DMS114 treated with DMSO at 0.1 percent for 48 hours (cell line): ENCODE data around the gene LAMA2.
"Not testable (repeated sequence)": the region's sequence is repeated elsewhere in the genome, so short reads cannot be mapped to it uniquely, and the experiment has no call there.

ENCODE experiments used
- DNase-seq: peaks from one replicate; lab custom pipeline; 2025; ENCODE audit not compliant: unreplicated experiment; lab: John Stamatoyannopoulos, UW

LAMA2 gene

DNA sequence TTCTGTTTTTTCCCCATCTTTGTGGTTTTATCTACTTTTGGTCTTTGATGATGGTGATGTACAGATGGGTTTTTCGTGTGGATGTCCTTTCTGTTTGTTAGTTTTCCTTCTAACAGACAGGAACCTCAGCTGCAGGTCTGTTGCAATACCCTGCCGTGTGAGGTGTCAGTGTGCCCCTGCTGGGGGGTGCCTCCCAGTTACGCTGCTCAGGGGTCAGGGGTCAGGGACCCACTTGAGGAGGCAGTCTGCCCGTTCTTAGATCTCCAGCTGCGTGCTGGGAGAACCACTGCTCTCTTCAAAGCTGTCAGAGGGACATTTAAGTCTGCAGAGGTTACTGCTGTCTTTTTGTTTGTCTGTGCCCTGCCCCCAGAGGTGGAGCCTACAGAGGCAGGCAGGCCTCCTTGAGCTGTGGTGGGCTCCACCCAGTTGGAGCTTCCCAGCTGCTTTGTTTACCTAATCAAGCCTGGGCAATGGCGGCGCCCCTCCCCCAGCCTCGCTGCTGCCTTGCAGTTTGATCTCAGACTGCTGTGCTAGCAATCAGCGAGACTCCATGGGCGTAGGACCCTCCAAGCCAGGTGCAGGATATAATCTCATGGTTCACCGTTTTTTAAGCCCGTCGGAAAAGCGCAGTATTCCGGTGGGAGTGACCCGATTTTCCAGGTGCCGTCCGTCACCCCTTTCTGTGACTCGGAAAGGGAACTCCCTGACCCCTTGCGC is 289.5 kb downstream of the LAMA2 start:
- DNase-seq = not testable (repeated sequence)

DNA sequence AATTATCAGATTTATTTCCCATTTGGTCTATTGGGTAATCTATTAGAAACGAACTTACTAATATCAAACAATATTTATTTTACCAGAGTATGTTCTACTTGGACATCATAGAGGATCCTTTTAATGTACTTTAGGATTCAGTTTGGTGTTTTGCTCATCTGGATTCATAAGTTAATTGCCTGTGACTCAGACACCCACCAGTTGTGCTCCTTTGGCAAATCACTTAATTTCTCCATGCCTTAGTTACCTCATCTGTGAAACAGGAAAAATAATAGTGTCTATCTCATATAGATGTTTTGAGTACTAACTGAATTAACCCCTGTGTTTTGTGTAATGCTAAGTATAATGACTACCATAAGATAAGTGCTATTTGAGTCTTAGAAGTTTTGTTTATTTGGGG is 292.1 kb downstream of the LAMA2 start:
- no peak for DNase-seq

DNA sequence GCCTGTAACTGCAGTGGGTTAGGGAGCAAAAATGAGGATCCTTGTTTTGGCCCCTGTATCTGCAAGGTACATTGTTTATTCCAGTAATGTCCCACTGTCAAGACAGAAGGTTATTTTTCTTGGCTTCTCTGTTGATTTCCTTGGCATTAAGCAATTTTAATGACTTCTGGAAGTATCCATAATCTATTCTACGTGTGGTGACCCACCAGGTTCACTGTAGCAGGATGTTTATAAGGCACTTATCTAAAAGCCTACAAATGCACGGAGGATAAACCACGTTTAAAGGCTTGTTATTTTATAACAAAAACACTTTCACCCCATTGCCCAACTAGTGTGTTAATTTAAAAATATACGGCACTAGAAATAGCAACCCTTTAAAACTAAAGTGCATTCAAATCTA is 294.9 kb downstream of the LAMA2 start:
- DNase-seq = no peak

DNA sequence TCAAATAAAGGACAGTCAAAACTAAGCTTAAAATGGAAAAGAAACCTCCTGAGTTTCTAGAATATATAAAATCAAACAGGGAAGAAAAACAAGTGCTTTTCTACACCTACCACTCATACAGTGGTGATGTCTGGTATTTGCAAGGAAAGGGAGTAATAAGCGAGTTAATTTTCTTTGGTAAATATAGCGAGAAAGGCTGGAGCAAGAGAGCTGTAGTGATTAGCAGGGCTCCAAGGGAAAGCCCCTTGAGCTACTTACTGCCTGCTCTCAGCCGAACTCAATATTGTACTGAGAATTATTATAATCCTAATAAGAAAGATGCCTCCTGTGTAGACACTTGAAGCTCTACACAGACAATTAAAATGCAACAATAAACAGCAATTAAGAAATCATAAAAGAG is 296.3 kb downstream of the LAMA2 start:
- no peak for DNase-seq

DNA sequence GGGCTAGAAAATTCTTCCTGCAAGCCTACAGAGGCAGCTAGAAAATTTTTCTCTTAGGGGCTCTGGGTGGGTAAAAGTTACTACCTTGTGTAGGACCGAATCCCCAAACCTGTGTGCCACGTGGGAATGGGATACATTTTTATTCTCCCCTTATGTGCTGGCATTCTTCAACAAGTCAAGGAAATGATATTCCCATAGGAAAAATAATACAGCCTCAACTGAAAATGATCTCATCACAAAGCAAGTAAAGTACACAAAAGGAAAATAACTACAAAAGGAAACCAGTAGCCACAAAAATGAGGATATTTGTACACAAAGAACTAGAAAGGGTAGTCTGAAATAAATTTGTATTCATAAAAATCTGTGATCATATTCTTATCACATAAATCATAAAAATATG is 298.1 kb downstream of the LAMA2 start:
- no peak for DNase-seq

DNA sequence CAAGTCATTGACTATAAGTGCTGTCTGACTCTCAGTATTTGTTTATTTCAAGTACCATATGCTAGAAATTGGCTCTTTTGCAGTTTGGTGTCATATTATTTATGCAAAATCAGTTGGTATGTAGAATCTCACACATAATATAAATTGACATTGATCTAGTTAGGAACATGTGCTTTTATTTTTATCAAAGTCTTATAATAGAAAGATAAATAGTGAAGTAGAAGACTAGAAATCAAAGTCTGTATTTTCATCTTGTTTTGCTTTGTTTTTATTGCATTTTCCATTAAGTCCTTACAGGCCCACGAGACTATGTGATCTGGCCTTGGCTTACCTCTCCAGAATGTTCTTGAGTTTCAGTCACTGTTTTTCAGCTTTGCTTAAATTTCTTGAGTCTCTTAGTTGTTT is 300.3 kb downstream of the LAMA2 start:
- no peak for DNase-seq

DNA sequence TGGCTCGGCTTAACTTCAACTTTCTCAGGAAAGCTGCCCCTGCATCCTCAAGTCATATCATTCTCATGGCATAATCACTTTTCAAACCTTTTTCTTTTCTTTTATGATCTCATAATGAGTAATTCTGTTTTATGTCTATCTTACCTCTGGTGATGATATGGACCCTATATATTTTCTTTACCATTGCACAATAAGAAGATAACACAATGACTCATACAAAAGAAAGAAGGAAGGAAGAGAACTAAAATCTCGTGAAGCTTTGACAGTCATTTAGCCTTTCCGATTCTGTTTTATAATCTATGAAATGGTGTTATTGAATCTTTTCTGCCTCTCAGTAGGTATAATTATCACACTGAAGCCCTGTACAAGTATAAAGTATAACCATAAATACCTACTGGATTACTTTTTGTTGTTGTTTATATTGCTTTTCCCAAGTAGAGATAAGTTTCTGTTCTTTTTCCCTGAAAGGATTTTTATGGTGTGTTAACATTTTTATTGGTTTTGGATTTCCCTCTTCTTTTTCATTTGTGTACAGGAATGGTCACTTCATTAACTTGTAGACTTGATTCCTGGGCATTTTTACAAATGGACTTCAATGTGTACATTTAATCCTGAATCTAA is 300.9 kb downstream of the LAMA2 start:
- no peak for DNase-seq

DNA sequence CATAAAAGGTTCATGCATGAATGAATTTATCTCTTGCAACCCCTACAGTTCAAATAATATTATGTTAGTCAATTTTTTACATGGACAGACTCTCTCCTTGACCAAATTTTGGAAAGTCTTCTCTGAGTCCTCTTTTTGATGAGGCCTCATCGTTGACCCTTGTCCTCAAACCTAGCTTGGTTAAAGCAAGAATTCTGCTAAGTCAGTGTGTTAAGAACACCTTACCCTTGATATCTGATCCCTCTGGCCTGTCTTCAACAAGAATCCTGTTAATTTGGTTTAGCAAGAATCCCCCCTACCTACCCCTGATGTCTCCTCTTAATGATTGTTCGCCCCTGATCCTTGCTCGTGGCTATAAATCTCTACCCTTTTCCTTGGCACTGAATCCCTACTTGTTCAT is 301.4 kb downstream of the LAMA2 start:
- no peak for DNase-seq

DNA sequence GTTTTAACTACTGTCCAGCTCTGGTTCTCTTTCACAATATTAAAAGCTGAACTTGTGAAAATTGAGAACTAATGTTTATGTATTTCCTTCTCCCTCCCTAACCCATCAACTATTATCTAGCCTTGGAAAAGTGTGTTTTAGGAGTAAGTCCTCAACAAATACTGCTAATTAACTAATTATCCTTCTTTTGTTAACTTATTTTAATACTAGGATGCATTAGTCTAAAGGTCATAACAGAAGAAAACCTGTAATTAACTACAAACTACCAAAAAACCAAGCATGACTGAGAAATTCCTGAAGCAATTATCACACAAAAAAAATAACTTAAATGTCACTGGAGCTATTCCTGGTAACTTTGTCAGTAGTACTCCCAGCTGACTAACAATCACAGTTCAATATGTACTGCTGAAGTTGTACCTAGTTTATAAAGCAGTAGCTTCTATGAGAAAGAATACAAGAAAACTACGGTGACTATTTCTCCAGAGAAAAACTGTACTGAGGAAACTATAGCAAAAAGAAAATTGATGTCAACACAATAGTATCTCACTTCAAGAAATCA is 301.9 kb downstream of the LAMA2 start:
- no peak for DNase-seq

DNA sequence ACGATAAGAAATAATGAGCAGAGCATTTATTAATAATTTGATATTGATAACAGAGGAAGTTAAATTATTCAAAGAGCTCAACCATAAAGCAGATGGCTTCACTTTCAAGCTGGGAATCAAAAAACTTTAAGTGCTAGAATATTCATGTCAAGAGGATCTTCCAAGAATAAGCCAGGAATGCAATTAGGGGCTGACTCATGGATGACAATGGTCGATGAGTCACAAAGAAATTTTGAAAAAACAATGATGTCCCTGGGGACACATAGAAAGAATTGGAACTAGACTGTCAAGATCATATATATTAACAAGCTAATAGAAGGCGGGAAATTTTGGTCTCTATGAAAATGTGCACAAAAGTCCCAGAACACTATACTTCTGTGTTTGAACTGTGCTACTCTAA is 304.1 kb downstream of the LAMA2 start:
- DNase-seq = no peak

DNA sequence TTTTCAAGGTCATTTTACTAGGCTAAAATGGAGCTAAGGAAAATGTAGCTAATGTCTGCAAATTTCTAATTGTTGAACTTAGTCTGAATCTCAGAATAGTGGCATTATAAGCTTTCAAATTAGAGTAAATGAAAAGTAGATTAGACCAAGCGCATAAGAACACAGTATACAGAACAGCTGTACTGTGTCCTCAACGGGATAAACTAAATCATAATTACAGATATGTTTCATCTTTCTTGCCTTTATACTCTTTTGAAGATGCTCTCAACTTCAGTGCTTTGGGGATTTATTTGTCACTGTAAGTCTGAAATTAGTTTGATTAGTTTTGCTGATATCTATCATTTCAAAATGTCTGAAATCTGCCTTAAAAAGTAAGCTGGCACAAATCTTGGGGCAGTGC is 305.4 kb downstream of the LAMA2 start:
- DNase-seq = no peak

DNA sequence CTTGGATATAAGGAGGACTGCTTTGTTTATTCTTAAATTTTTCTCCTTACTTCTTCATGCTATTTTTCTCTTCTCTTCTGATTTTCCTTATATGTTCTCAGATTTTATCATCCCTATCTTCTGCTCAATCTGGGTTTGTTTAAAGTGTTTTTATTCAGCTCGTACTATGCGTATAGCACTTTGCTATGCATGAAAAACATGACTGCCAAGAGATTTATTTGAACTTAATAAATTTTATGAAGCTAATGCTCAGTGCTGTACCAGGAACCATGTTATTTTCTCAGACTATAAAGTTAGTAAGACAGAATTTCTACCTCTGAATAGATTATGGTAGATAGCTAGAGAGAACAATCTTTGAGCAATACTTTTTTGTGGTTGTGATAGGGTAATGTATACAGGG is 305.9 kb downstream of the LAMA2 start:
- no peak for DNase-seq

DNA sequence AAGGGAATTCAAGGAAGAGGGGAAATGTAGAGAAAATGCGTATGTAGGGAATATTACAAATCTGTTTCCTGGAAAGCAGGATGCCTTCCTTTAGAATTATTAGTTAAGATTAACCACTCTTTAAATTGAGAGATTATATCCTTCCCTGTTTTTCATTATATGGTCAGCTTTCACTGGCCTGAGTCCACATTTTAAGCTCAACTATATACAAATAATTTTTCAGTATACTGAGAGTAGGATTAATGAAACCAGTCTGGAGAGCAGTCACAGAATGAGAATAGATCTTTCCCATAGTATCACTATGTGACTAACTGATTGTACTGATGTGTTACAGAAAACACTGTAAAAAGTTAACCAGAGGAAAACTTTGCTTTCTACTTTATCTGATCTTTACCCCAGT is 306.3 kb downstream of the LAMA2 start:
- DNase-seq = no peak

DNA sequence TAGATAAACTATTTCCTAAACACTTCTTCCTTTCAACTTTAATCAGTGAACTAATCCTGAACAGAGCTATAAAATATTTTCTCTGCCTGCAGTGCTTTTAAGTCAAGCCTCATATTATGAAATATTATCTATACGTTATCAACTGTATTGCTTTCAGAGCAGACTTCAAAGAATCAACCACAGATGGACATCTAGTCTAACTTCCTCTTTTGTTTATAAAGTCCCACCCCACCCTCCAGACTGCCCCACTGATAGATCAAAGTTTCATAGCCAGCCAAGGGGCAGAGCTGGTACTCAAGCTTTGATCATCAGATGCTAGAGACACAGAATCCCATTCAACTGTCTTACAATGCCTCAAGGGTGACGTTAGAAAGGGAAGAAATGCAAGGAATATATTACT is 308.3 kb downstream of the LAMA2 start:
- no peak for DNase-seq

DNA sequence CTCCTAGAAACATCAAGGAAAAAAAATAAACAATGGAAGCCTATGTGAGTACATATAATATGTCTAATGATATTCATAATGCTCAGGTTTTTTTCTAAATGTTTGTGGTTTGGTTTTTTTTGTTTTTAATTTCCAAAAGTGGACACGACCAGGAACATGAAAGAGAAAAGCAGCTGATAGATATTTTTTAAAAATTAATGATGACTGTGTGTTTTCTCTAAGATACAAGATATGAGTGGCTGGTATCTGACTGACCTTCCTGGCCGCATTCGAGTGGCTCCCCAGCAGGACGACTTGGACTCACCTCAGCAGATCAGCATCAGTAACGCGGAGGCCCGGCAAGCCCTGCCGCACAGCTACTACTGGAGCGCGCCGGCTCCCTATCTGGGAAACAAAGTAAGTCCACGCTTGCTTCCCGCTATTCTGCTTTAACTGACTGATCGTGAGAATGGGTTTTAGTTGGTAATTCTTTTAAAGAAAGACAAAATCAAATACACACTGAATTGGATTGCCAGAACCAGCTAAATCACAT is 309.6 kb downstream of the LAMA2 start:
- no peak for DNase-seq

DNA sequence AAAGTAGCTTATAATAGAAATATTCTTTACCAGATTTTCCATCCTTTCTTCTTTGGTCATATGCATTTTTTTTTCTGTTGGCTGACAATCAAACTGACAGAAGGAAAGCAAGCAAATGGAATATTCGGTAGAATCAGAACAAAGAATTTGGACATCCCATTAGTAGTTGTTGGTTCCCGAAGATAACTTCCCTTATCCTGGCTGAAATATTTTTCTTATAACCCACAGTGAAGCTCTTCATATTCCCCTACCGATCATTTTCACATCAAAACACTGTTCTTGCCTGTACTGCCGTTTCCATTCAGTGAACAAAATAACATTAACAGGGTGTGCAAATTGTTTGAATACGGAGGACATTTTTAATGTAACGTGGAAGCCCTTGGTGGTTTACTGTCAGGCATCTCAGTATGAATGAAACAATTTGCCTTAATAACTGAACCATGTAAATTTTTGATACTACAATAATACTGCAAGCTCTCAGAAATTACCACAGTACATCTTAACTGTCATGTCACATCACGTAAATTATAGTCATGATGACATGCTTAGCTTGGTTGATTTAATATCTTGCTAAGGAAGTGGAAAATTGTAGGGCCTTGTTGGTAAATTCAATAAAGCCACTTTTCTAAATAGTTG is 311.5 kb downstream of the LAMA2 start:
- no peak for DNase-seq

DNA sequence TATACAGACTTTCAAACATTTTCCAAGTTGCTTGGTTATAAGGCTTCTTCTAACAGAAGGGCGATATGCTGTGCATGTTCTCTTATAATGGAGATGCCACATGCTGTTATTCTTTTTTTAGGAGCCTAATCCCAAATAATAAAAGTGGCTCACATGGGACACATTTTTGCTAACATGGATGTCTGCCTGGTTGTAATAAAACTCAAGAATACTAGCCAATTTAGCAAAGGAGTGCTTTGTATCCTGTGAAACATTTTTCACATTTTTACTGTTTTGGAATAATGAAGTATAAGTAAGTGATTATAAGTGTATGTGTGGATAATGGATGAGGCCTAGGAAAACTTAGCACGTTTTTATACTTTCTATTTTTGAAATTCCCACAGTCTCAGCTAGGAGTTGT is 312.2 kb downstream of the LAMA2 start:
- DNase-seq = no peak

DNA sequence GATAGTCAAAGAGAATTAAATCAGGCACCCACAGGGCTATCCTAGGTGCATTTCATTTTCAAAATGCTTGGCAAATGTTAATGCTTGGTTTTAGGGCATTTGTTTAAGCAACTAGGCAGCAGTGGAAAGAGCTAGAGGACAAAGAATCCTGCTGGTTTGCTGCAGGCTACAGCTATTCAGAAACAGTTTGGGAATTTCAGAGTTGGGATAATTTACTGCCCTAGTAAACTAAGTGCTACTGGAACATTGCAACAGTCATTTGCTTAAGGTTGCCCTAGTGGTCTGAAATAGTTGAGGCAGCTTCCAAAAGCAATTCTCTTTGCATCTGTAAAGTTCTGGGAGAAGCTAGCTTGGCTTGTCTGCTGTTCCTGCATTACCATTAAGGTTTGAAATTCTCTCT is 312.7 kb downstream of the LAMA2 start:
- no peak for DNase-seq

DNA sequence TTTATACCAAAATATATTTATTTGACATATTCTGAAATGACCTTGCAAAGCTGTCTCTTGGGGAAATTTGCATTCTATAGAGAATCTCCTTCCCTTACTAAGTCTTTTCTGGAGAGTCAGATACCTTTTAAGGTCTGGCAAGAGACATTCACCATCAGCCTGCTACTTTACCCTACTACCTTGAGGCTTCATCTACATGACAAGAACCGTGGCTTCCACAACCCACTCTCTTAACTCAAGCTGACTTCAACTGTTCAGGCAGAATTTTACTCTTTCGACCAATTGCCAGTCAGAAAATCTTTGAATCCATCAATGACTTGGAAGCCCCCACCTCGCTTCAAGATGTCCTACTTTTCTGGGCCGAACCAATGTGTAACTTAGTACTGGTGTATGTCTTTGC is 314.2 kb downstream of the LAMA2 start:
- no peak for DNase-seq

DNA sequence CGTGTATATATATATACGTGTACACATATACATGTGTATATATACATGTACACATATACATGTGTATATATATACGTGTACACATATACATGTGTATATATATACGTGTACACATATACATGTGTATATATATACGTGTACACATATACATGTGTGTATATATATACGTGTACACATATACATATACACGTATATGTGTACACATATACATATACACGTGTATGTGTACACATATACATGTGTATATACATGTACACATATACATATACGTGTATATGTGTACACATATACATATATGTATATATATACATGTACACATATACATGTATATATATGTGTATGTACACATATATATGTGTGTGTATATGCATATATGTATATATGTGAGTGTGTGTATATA is 317.2 kb downstream of the LAMA2 start:
- no peak for DNase-seq

DNA sequence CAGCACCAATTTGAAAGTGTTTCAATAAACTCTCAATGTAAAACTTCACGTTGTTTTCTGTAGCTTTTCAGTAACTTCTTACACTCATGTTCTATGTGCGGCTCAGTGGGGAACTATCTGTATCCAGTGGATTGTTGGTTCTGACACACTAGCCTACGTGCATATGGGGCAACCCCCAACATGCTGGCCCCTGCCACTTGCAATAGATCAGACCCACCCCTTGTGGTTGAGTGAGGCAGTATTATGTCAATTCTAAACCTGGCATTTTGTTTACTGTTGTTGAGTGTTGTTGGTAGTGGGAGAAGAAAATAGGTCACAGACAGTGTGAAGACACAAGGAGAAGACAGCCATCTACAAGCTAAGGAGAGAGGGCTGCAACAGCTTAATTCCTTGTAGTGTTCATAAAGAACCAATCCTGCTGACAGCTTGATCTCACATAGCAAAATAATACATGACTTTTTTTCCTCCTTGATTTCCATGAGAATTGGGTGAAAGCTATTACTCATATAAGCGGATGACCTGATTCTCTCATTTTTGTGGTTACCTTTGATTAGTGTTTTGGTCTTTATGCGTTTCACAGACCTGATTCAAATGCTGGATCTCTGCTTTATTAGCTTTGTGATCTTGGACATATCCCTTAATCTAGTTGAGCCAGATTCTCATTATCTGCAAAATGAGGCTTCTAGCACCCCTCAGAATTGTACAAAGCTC is 320.4 kb downstream of the LAMA2 start:
- no peak for DNase-seq
